GM18907 (cell line): ENCODE measurements around the gene CTIF.
A peak's percentile ranks its signal among the peaks of the same experiment; 100 is the strongest.

ENCODE experiments used
- ATAC-seq: cut with Tn5 transposase; IDR thresholded peaks from one replicate; pipeline ENCODE4 v1.9.1; 2021; ENCODE audit warnings: mild to moderate bottlenecking, moderate library complexity; ENCODE audit not compliant: unreplicated experiment

Gene CTIF

GRCh38 chr18:48742304-48742703 lies 203.5 kb downstream of the CTIF start:
- ATAC-seq = no peak

GRCh38 chr18:48742706-48743475 lies 204.1 kb downstream of the CTIF start:
- no peak for ATAC-seq

GRCh38 chr18:48743886-48744285 lies 205.1 kb downstream of the CTIF start:
- no peak for ATAC-seq

- ATAC-seq = no peak
Observed at GRCh38 chr18:48745293-48745692, 206.5 kb downstream of the CTIF start.

- ATAC-seq = no peak
Observed at GRCh38 chr18:48749768-48750167, 210.9 kb downstream of the CTIF start.

DNA sequence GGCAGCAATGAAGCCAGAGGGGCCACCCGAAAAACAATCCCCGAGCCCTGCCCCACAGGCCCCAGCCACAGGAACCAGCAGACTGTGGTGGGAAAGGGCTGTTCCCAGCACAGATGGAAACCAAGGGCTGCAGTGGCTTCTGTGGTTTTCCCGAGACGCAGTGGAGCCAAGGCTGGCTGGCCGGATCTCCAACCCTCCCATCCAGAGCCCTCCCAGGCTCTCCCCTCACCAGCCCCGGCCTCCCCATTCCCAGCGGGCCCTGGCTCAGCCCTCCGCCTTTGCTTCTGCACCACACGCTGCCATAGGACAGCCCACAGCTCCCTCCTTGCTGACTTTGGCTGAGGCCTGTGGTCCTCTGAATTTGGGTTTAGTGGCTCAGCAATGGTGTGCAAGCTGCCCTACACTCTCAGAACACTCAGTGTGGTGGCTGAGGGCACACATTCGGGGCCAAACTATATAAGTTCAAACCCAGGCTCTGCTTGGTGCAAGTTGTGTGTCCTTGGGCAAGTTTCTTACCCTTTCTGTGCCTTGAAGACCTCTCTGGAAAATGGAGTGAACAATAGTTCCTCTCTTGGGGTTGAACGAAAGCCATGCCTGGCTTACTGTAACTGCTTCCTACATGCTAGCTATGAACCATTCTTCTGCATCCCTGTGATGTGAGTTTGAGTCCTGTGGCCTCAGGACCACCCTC lies 211.8 kb downstream of the CTIF start:
- no peak for ATAC-seq

GRCh38 chr18:48751727-48752468 lies 213.1 kb downstream of the CTIF start:
- ATAC-seq = no peak

DNA sequence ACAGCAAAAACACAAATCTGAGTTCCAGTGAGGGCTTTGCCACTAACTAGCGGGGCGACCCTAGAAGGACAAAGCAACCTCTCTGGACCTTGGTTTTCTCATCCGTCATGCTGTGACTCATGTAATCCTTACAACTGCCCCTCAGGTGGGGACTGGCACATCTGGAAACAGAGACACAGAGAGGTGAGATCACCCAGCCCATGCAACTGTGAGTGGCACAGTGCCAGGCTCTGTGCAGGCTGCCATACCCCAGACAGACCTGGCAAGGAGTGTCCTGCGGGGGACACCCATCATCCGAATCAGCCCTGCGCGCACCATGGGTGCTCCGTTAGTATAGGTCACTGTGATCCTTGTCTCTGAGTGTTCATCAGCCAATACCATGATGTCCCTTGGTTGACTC lies 213.6 kb downstream of the CTIF start:
- ATAC-seq = no peak

- ATAC-seq = no peak
Observed at GRCh38 chr18:48752928-48753327, 214.1 kb downstream of the CTIF start.

DNA sequence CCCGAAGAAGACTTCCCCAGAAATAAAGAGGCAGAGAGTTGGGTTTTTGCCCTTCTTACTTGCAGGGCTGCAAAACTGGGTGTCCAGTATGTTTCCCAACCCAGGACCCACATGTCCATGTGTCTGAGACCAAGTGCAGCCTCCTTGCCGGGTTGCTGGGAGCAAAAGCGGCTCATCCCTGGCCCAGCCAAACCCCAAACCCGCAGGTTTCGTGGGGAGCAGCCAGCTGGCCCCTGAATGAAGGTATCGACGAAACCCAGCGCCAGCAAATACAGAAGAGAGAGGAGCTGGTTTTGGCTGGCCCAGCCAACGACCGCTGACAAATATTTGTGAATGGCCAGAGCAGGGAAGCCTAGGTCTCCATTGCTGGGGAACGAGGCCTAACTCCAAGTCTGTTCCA lies 214.9 kb downstream of the CTIF start:
- ATAC-seq = no peak

GRCh38 chr18:48754559-48754958 lies 215.7 kb downstream of the CTIF start:
- ATAC-seq = no peak

GRCh38 chr18:48754993-48755473 lies 216.2 kb downstream of the CTIF start:
- peak; percentile 69 for ATAC-seq

DNA sequence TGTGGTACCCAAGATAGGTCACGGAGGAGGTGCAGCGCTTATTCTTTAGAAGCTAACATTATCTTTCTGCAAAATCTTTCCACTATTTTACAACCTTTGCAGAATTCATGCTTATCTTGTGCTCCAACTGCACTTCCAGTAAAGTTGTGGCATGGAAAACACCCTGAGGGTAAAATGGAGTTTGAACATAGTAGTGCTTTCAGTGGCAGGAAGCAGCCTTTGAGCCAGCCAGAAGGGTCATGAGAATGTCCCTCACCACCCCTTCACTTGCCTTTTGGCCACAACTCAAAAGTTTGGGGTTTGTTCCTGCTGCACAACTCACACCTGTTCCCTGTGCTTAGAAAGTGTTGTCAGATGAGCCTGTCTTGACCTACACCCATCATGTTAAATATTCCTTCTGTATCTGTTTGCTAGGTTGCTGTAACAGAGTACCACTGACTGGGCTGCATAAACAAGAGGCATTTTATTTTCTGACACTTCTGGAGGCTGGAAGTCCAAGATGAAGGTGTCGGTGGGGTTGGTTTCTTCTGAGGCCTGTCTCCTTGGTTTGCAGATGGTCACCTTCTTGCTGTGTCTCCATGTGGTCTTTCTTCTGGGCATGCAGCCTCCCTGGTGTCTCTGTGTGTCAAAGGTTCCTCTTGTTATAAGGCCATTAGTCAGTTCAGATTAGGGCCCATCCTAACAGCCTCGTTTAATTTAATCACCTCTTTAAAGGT lies 217.8 kb downstream of the CTIF start:
- no peak for ATAC-seq

GRCh38 chr18:48757367-48757766 lies 218.5 kb downstream of the CTIF start:
- ATAC-seq = no peak

DNA sequence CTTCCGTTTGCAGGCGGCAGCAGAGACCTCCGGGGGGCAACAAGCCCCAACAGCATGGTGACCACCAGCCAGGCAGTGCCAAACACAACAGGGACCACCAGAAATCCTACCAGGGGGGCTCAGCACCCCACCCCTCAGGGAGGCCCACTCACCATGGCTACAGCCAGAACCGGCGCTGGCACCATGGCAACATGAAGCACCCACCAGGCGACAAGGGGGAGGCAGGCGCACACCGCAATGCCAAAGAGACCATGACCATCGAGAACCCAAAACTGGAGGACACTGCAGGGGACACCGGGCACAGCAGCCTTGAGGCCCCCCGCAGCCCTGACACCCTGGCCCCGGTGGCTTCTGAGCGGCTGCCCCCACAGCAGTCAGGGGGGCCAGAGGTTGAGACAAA lies 219.1 kb downstream of the CTIF start:
- ATAC-seq = no peak

GRCh38 chr18:48761582-48761981 lies 222.8 kb downstream of the CTIF start:
- no peak for ATAC-seq

DNA sequence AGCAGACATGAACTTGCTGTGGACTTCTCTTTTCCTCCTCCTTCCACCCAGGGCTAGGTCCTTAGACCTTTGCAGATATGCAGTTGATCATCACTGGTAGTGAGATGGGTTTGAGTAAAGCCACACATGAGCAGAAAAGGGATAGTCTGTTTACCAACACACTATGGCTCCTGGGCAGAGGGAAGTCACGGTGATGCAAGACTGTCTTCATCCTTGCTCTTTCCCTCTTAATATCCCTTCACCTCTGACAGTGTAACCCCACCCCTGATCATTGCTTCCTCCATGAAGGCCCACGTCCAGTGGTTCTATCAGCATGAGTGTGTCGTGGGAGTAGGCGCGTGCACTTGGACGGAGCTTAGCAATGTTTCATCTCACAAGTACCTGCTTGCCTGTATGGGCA lies 223.2 kb downstream of the CTIF start:
- no peak for ATAC-seq

DNA sequence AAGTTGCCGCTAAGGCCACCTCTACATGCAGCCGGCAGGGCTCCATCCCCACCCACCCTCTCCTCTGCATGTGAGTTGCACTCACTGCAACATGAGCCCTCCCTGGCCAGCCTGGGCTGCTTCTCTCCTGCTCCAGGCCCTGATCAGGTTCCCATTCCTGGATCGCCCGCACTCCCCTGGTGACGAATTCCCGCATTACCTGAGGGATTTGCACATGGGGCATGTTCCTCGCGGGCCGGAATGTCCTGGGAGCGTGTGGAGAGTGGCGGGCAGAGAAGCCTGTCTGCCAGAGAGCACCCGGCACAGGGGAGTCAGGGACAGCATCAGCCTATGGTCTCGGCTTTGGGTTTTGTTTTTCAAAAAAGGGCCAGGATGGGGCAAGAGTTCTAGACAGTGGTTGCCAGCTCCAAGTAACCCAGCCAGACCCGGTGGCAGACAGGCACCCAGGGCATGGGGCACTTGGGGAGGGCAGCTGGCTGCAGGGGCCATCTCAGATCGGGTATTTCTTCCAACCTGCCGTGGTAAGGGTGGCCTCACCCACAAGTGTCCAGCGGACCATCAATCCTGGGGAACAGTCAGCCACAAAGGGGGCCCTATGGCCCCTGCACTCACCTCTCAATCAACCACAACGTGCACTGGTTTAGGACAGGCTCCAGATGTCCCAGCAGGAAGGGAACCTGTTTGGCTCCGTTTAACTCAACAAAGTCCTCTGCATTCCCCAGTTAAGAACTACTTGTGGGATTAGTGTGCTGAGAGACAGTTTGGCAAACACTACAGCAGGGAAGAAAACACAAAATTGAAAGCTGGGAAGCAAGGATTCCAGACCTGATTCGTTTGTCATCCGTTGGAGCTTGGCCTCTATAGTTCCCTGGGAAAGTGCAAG lies 224.2 kb downstream of the CTIF start:
- no peak for ATAC-seq

- ATAC-seq = no peak
Observed at GRCh38 chr18:48763719-48764100, 224.9 kb downstream of the CTIF start.

DNA sequence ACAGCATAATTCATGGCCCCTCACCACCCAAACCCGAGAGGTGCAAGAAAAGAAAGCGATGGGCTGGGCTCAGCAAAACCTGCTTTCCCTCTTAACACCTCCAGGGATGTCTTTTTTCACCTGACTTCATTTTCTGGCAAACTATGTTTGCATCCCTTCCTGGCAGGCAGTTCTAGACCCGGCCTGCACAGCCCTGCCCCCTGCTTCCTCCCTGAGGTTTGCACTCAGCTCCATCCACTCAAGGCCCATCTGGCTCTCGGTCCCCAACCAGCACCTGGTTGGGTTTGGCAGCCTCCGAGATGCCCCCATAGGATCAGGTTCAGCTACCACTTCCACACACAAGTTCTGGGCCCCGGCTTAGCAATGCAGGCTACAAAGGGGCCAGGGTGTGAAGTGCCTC lies 226.2 kb downstream of the CTIF start:
- ATAC-seq = no peak
